B cell (primary cell): ENCODE results near the gene SIGLEC6. TPM values are rescaled to one million over a fixed set of nuclear protein-coding genes. Genes with fewer than 3 reads are reported as not detected.

ENCODE experiments used
- ATAC-seq: fragments of 200-7000 bp; cut with Tn5 transposase; one replicate; pipeline ENCODE4 v1.10.0; 2021; ENCODE audit warnings: low read depth, mild to moderate bottlenecking, moderate number of reproducible peaks, moderate library complexity
- CTCF ChIA-PET: fragments of 350-600 bp; sonication (Branson Sonifier 250); formaldehyde crosslinking; loops from one replicate; lab custom pipeline; 2021; ENCODE audit warnings: antibody characterized with exemption, inconsistent platforms; lab: Charles Lee
- POLR2A ChIA-PET: fragments of 350-600 bp; sonication (Branson Sonifier 250); formaldehyde crosslinking; loops from one replicate; lab custom pipeline; 2021; ENCODE audit warnings: antibody characterized with exemption; lab: Charles Lee
- DNase-seq: peaks from one replicate; pipeline ENCODE4 v3.0.0; 2013
- H2AFZ ChIP-seq: 2 replicates; pipeline ENCODE4 v1.6.1; 2012; ENCODE audit warnings: mild to moderate bottlenecking, low read depth, low read length; ENCODE audit not compliant: insufficient read depth, poor library complexity, severe bottlenecking
- H3K27ac ChIP-seq, 2 donors: 1 replicate in 1 of 2; 2 replicates in 1 of 2; pipeline ENCODE4 v1.5.1; 2012 to 2013; ENCODE audit warnings: low read length in 2 of 2, mild to moderate bottlenecking in 2 of 2, moderate library complexity in 1 of 2
- H3K27me3 ChIP-seq, 4 experiments: fragments of 200-600 bp in 1 of 4; sonication (generic) in 1 of 4; replicated peaks in 1 of 4; 1 replicate in 2 of 4; 2 replicates in 2 of 4; pipeline versions ENCODE4 v1.6.1 to v1.7.0; 2013 to 2016; ENCODE audit warnings: low read length in 3 of 4, mild to moderate bottlenecking in 2 of 4, mixed read lengths in 1 of 4, moderate library complexity in 1 of 4; ENCODE audit not compliant: insufficient read depth in 4 of 4, control insufficient read depth in 3 of 4; ENCODE audit errors: control extremely low read depth in 1 of 4
- H3K36me3 ChIP-seq, 2 experiments: replicated peaks in 1 of 2; 1 replicate in 1 of 2; 2 replicates in 1 of 2; pipeline versions ENCODE4 v1.6.1 to v1.7.1; 2013; ENCODE audit warnings: low read length in 1 of 2; ENCODE audit not compliant: insufficient read depth in 2 of 2, control insufficient read depth in 1 of 2; ENCODE audit errors: control extremely low read depth in 1 of 2, extremely low read depth in 1 of 2
- H3K4me1 ChIP-seq, 2 donors: fragments of 200-600 bp in 1 of 2; sonication (generic) in 1 of 2; 1 replicate in 1 of 2; 2 replicates in 1 of 2; pipeline versions ENCODE4 v1.5.1 to v1.6.1; 2013 to 2017; ENCODE audit warnings: low read length in 2 of 2; ENCODE audit not compliant: control insufficient read depth in 2 of 2, insufficient read depth in 2 of 2
- H3K4me2 ChIP-seq: replicated peaks from 2 replicates; pipeline ENCODE3; 2012; ENCODE audit warnings: mild to moderate bottlenecking, low read depth, low read length; ENCODE audit not compliant: poor library complexity, severe bottlenecking
- H3K4me3 ChIP-seq, 5 experiments: fragments of 200-600 bp in 1 of 5; sonication (generic) in 1 of 5; 1 replicate in 3 of 5; 2 replicates in 2 of 5; pipeline versions ENCODE4 v1.5.1 to v1.7.0; 2011 to 2016; ENCODE audit warnings: low read length in 4 of 5, mild to moderate bottlenecking in 4 of 5, low read depth in 2 of 5, control low read depth in 1 of 5, moderate library complexity in 1 of 5; ENCODE audit not compliant: insufficient read depth in 1 of 5; ENCODE audit errors: control extremely low read depth in 1 of 5, extremely low read depth in 1 of 5
- H3K79me2 ChIP-seq: fragments of 200-600 bp; sonication (generic); one replicate; pipeline ENCODE4 v1.6.0; 2016; ENCODE audit warnings: low read length; ENCODE audit not compliant: control insufficient read depth, insufficient read depth
- H3K9ac ChIP-seq: fragments of 200-600 bp; sonication (generic); 2 replicates; pipeline ENCODE4 v1.6.1; 2017; ENCODE audit warnings: mild to moderate bottlenecking, low read length, moderate library complexity
- H3K9me3 ChIP-seq, 3 donors: one replicate each; pipeline versions ENCODE4 v1.6.1 to v1.7.1; 2013; ENCODE audit warnings: low read length in 2 of 3; ENCODE audit not compliant: control insufficient read depth in 2 of 3, insufficient read depth in 1 of 3; ENCODE audit errors: control extremely low read depth in 1 of 3
- H4K20me1 ChIP-seq: 2 replicates; pipeline ENCODE4 v1.6.0; 2012; ENCODE audit warnings: mild to moderate bottlenecking, low read length; ENCODE audit not compliant: insufficient read depth, control insufficient read depth, poor library complexity, severe bottlenecking
- H3K27ac Mint-ChIP-seq: one replicate; pipeline ENCODE4 v1.8.0; 2021; ENCODE audit warnings: mixed read lengths
- H3K27me3 Mint-ChIP-seq: one replicate; pipeline ENCODE4 v1.8.0; 2021; ENCODE audit warnings: mixed read lengths
- H3K4me1 Mint-ChIP-seq: one replicate; pipeline ENCODE4 v1.8.0; 2021; ENCODE audit warnings: mixed read lengths
- H3K4me3 Mint-ChIP-seq: one replicate; pipeline ENCODE4 v1.8.0; 2021; ENCODE audit warnings: mixed read lengths
- H3K9me3 Mint-ChIP-seq: one replicate; pipeline ENCODE4 v1.8.0; 2022; ENCODE audit warnings: mixed read lengths; ENCODE audit not compliant: insufficient read depth
- EZH2 ChIP-seq: IDR thresholded peaks from 2 replicates; pipeline ENCODE4 v1.6.1; 2012; ENCODE audit warnings: borderline replicate concordance, low read depth, mild to moderate bottlenecking, moderate library complexity, low read length; ENCODE audit not compliant: insufficient read depth, poor library complexity, severe bottlenecking
- WGBS: methylation state at CpG from one replicate; pipeline ENCODE4 v1.1.5; 2013; ENCODE audit warnings: missing lambda C conversion rate; ENCODE audit not compliant: insufficient coverage; 5-methylcytosine and 5-hydroxymethylcytosine counted together
- intact Hi-C: fragments of 100-400 bp; cut with micrococcal nuclease; formaldehyde crosslinking; loops from one replicate; pipeline ENCODE4 v1.10.0; 2022
- polyA plus RNA-seq: library from polyadenylated mRNA; depleted of rRNA; stranded (reverse); fragments of >200 nt; gene quantifications from 2 replicates; pipeline ENCODE4 v1.2.3, GENCODE V29; 2012
- total RNA-seq, 2 donors: library from RNA; stranded (reverse); fragments of 120-200 nt in 1 of 2; gene quantifications; 1 replicate in 1 of 2; 2 replicates in 1 of 2; pipeline versions ENCODE4 v1.2.3 to v1.2.4, GENCODE V29; 2013 to 2022
- TF ChIP-seq, protein P1 (sequence below): fragments of 200-600 bp; IDR thresholded peaks from one replicate; pipeline ENCODE4 v1.8.0; 2022; ENCODE audit warnings: antibody characterized with exemption, mild to moderate bottlenecking

The SIGLEC6 gene
- total and polyA plus RNA-seq, 2 donors (not counting 1 experiment from before 2014, with no cell fraction given): 21.2 to 35.4 TPM

DNA sequence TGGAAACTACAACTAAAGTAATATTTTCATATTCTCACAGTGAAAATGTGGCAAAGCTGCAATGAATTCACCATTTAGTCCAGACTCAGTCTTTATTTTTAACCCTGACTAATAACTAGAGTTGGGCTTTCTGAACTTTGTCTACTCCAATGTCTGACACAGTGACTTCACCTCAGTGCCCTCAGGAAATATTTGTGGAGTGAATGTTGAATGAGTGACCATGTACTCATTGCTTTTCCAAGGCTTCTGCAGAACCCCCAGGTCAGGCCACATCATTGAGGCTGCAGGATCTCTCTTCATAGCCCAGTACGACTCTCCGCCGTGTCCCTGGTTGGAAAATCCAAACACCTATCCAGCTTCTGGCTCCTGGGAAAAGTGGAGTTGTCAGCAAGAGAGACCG, 41.4 kb upstream of the SIGLEC6 start:
- ATAC-seq: no peak
- intact Hi-C loops: loop anchor here (5.0 kb wide), 2 partner anchors 41 to 101 kb away; partner anchors contain the start of gene SIGLEC6

DNA sequence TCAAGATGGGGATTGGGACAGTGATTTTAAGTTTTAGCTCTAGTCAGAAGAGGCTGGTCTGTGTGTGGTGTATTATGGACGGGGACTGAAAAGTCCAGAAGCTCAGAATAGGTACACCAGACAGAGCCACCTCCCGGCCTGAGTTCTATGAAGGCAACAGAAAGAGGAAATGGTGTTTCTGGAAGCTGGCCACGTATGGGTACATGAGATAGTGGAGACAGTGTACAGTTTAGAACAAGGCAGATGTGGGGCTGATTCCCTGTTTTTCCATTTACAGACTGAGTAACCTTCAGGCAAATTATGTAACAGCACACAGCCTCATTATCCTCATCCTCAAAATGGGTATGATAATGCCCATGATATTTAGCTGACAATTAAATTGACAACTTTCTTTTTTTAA, 40.9 kb upstream of the SIGLEC6 start:
- TF ChIP-seq, protein P1, sequence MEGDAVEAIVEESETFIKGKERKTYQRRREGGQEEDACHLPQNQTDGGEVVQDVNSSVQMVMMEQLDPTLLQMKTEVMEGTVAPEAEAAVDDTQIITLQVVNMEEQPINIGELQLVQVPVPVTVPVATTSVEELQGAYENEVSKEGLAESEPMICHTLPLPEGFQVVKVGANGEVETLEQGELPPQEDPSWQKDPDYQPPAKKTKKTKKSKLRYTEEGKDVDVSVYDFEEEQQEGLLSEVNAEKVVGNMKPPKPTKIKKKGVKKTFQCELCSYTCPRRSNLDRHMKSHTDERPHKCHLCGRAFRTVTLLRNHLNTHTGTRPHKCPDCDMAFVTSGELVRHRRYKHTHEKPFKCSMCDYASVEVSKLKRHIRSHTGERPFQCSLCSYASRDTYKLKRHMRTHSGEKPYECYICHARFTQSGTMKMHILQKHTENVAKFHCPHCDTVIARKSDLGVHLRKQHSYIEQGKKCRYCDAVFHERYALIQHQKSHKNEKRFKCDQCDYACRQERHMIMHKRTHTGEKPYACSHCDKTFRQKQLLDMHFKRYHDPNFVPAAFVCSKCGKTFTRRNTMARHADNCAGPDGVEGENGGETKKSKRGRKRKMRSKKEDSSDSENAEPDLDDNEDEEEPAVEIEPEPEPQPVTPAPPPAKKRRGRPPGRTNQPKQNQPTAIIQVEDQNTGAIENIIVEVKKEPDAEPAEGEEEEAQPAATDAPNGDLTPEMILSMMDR: no peak
- TF ChIP-seq EZH2: no peak
- Mint-ChIP-seq H3K9me3 (no peaks in the 10 kb centered on the region), H3K4me1 (peaks cover 45% of the 10 kb centered on the region), H3K27ac (peak overlapping the region; percentile 60), H3K4me3 (peak overlapping the region; percentile 88), H3K27me3 (no peaks in the 10 kb centered on the region)
- WGBS: 10% methylated on average over 2 of the region's 3 CpGs
- Histone ChIP-seq H3K4me3 (peak overlapping the region in 3 of 5 experiments; percentile 77 to 84 (median 82)), H3K4me2 (peak overlapping the region; percentile 89), H3K79me2 (peaks cover 13% of the 10 kb centered on the region), H3K9me3 (no peaks in the 10 kb centered on the region), H3K27me3 (no peaks in the 10 kb centered on the region), H3K9ac (peak overlapping the region; percentile 70), H4K20me1 (no peaks in the 10 kb centered on the region), H2AFZ (no peak overlapping the region), H3K4me1 (peaks cover 19% of the 10 kb centered on the region in 2 donors), H3K27ac (peak overlapping the region in 1 of 2 donors; percentile 13), H3K36me3 (peaks cover 1 to 21% of the 10 kb centered on the region in 2 experiments)
- peak; percentile 35 for ATAC-seq
- ChIA-PET CTCF (interaction anchor here (0.7 to 1.7 kb wide), 10 partner anchors 18 to 99 kb away, joined by 3 to 8 read pairs (median 4); partner anchors contain the start of gene SIGLEC6), POLR2A (interaction anchor here (0.5 to 1.6 kb wide), 2 partner anchors 21 to 157 kb away, joined by 3 to 8 read pairs; no protein-coding TSS in a partner anchor)
- DNase-seq: peak; percentile 56
- intact Hi-C loops: loop anchor here (5.0 kb wide), 2 partner anchors 40 to 100 kb away; partner anchors contain the start of gene SIGLEC6

More for the DNA sequence above, 41.4 kb upstream of the SIGLEC6 start:
- Mint-ChIP-seq H3K4me3 (no peak overlapping the region), H3K27ac (no peak overlapping the region), H3K9me3 (no peaks in the 10 kb centered on the region), H3K4me1 (peaks cover 45% of the 10 kb centered on the region), H3K27me3 (no peaks in the 10 kb centered on the region)
- Histone ChIP-seq H3K4me2 (peak overlapping the region; percentile 89), H3K4me1 (peaks cover 19% of the 10 kb centered on the region in 2 donors), H3K9ac (no peak overlapping the region), H3K79me2 (peaks cover 13% of the 10 kb centered on the region), H3K9me3 (no peaks in the 10 kb centered on the region), H3K27me3 (no peaks in the 10 kb centered on the region), H3K27ac (no peak overlapping the region), H3K36me3 (peaks cover 1 to 21% of the 10 kb centered on the region in 2 experiments), H3K4me3 (no peak overlapping the region), H4K20me1 (no peaks in the 10 kb centered on the region), H2AFZ (no peak overlapping the region)
- CTCF ChIA-PET: interaction anchor here (0.7 to 1.7 kb wide), 9 partner anchors 19 to 100 kb away, joined by 3 to 8 read pairs (median 4); partner anchors contain the start of gene SIGLEC6
- TF ChIP-seq, protein P1: no peak
- no peak for TF ChIP-seq EZH2
- 58% methylated on average over 3 of the region's 4 CpGs for WGBS
- DNase-seq: no peak
- POLR2A ChIA-PET: interaction anchor here (0.5 to 1.6 kb wide), 2 partner anchors 21 to 157 kb away, joined by 3 to 8 read pairs; no protein-coding TSS in a partner anchor
